Stimulated activated CD4-positive, alpha-beta T cell treated with anti-CD3 and anti-CD28 coated beads, Interleukin-15, amount 100 ng/mL, for 24 hours (primary cell): Measurements from ENCODE around the gene KCNAB1.

ENCODE experiments used
- DNase-seq: peaks from one replicate; pipeline ENCODE4 v3.0.0-alpha.2; 2020

Gene KCNAB1

GRCh38 chr3:156140001-156140595 is 19.7 kb downstream of the KCNAB1 start:
- no peak for DNase-seq

GRCh38 chr3:156142702-156143101 is 22.3 kb downstream of the KCNAB1 start:
- DNase-seq = no peak

GRCh38 chr3:156143136-156143535 is 22.8 kb downstream of the KCNAB1 start:
- DNase-seq = no peak

GRCh38 chr3:156144060-156144459 is 23.7 kb downstream of the KCNAB1 start:
- DNase-seq = no peak

- DNase-seq = no peak
Observed at GRCh38 chr3:156145866-156146265, 25.5 kb downstream of the KCNAB1 start.

GRCh38 chr3:156148345-156148945 is 28.1 kb downstream of the KCNAB1 start:
- no peak for DNase-seq

GRCh38 chr3:156148946-156149381 is 28.6 kb downstream of the KCNAB1 start:
- DNase-seq = no peak

- DNase-seq = no peak
Observed at GRCh38 chr3:156149876-156150275, 29.5 kb downstream of the KCNAB1 start.

GRCh38 chr3:156150434-156151066 is 30.2 kb downstream of the KCNAB1 start:
- peak; percentile 15 for DNase-seq

GRCh38 chr3:156151824-156152428 is 31.5 kb downstream of the KCNAB1 start:
- peak; percentile 68 for DNase-seq

GRCh38 chr3:156158656-156159295 is 38.4 kb downstream of the KCNAB1 start:
- DNase-seq = no peak

GRCh38 chr3:156160647-156161046 is 40.3 kb downstream of the KCNAB1 start:
- DNase-seq = no peak

- no peak for DNase-seq
Observed at GRCh38 chr3:156161172-156161571, 40.8 kb downstream of the KCNAB1 start.

GRCh38 chr3:156163848-156164247 is 43.5 kb downstream of the KCNAB1 start:
- DNase-seq = no peak

- no peak for DNase-seq
Observed at GRCh38 chr3:156166808-156167207, 46.4 kb downstream of the KCNAB1 start.

- no peak for DNase-seq
Observed at GRCh38 chr3:156170571-156170970, 50.2 kb downstream of the KCNAB1 start.

- DNase-seq = no peak
Observed at GRCh38 chr3:156171281-156172267, 51.2 kb downstream of the KCNAB1 start.

- no peak for DNase-seq
Observed at GRCh38 chr3:156172536-156172935, 52.2 kb downstream of the KCNAB1 start.

- DNase-seq = no peak
Observed at GRCh38 chr3:156174229-156174847, 54.0 kb downstream of the KCNAB1 start.

- no peak for DNase-seq
Observed at GRCh38 chr3:156175570-156175969, 55.2 kb downstream of the KCNAB1 start.

GRCh38 chr3:156176048-156176447 is 55.7 kb downstream of the KCNAB1 start:
- DNase-seq = no peak
